ENCODE measurements around the gene SLC12A7.

DNA sequence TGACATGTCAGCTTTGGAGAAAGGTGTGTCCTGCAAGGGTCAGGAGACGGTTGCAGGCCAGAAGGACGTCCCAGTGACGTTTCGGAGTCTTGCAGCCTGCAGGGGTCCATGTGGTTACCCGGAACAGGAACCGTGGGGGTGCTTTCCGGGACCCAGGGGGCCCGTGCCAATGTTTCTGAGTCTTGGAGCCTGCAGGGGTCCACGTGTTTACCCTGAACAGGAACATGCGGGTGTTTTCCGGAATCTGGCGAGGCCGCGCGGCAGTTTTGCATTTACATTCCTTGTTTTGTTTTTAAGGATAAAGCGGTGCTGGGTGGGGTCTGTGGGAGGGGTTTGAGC is 72.7 kb downstream of the SLC12A7 start:
- TF ChIP-seq EZH2 (IDR thresholded peaks at IDR 0.05; ENCODE audit: borderline replicate concordance, low read length), result no peak
- TF ChIP-seq, protein P1, sequence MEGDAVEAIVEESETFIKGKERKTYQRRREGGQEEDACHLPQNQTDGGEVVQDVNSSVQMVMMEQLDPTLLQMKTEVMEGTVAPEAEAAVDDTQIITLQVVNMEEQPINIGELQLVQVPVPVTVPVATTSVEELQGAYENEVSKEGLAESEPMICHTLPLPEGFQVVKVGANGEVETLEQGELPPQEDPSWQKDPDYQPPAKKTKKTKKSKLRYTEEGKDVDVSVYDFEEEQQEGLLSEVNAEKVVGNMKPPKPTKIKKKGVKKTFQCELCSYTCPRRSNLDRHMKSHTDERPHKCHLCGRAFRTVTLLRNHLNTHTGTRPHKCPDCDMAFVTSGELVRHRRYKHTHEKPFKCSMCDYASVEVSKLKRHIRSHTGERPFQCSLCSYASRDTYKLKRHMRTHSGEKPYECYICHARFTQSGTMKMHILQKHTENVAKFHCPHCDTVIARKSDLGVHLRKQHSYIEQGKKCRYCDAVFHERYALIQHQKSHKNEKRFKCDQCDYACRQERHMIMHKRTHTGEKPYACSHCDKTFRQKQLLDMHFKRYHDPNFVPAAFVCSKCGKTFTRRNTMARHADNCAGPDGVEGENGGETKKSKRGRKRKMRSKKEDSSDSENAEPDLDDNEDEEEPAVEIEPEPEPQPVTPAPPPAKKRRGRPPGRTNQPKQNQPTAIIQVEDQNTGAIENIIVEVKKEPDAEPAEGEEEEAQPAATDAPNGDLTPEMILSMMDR (conservative IDR thresholded peaks at IDR 0.05 in 1 of 2, IDR thresholded peaks at IDR 0.05 in 1 of 2; ENCODE audit: extremely low read depth in 1 of 2, insufficient read depth in 1 of 2, low read depth in 1 of 2, low read length in 2 of 2), result no peak

All from mammary epithelial cell (primary cell).